ENCODE results near the gene CLDN2.
"Not testable (repeated sequence)": the region's sequence is repeated elsewhere in the genome, so short reads cannot be mapped to it uniquely, and the experiment has no call there.

CLDN2 gene

GRCh38 chrX:106959901-106960300 is 39.7 kb downstream of the CLDN2 start:
- no peak for DNase-seq (ENCODE audit: low read depth)

GRCh38 chrX:106963111-106963510 is 42.9 kb downstream of the CLDN2 start:
- DNase-seq (ENCODE audit: low read depth) = no peak

- no peak for DNase-seq (ENCODE audit: low read depth)
These were observed 44.1 kb downstream of the CLDN2 start for GRCh38 chrX:106964290-106964689.

GRCh38 chrX:106966547-106966946 is 46.3 kb downstream of the CLDN2 start:
- DNase-seq (ENCODE audit: low read depth) = not testable (repeated sequence)

GRCh38 chrX:106972896-106973295 is 52.7 kb downstream of the CLDN2 start:
- no peak for DNase-seq (ENCODE audit: low read depth)

DNA sequence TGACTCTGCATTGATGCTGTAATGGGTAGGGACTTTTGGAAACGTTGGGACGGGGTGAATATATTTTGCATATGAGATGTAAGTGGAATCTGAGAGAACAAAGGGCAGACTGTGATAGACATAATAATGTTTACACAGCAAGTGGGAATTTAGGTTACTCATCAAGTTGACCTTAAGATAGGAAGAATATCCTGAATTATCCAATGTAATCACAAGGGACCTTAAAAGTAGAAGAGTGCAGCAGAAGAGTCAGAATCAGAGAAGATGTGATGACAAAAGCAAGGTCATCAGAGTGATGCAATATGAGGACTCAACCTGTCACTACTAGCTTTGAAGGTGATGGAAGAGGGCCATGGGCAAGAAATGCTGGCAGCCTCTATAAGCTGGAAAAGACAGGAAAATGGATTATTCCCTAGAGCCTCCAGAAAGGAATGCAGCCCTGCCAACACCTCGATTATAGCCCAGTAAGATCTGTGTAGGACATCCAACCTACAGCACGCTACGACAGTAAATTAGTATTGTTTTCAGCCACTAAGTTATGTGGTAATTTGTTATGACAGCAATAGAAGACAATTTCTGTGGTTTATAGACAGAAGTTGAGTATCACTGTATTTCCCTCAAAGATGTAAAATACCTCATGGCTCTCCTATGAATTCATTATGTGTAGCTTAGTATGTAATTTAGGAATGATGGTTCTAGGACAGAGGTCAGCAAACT is 53.4 kb downstream of the CLDN2 start:
- DNase-seq (ENCODE audit: low read depth) = no peak

GRCh38 chrX:106976416-106976815 is 56.2 kb downstream of the CLDN2 start:
- DNase-seq (ENCODE audit: low read depth) = no peak

Data from stimulated activated CD8-positive, alpha-beta memory T cell treated with anti-CD3 and anti-CD28 coated beads, Interleukin-4, amount 100 ng/mL, for 24 hours (primary cell).